Activated CD4-positive, alpha-beta T cell treated with anti-CD3 and anti-CD28 coated beads, Interleukin-2, amount 50 U/mL, for 4 hours (primary cell): ENCODE results near the gene CHRDL2.

Source experiments
- DNase-seq, 2 experiments: peaks; one replicate each; pipeline ENCODE4 v3.0.0-alpha.2; 2020

The CHRDL2 gene

DNA sequence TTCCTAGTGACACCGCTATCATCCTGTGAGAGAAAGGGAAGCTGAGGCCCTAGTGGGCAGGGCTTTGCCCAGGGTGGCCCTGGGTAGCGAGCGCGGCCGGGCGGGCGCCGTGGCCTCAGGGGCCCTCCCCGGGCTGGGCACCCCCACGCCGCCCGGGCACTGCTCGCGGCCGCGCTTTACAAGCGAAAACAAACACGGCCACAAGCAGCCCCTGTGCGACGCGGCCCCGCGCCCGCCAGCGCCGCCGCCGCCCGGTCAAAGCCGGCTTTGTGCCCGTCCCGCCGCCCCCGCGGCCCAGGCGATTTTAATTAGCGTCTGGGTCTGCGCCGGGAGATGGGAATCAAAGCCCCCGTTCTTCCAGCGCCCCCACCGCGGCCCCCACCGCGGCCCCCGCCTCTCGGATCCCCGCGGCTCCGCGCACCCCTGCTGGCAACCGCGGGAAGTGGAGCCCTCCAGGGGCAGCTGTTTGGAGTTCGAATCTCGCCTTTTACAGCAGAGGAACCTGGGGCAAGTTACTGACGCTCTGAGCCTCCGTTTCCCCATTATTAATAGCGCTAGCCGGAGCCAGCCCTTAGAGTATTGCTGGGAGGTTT is 47.9 kb downstream of the CHRDL2 start:
- no peak for DNase-seq

DNA sequence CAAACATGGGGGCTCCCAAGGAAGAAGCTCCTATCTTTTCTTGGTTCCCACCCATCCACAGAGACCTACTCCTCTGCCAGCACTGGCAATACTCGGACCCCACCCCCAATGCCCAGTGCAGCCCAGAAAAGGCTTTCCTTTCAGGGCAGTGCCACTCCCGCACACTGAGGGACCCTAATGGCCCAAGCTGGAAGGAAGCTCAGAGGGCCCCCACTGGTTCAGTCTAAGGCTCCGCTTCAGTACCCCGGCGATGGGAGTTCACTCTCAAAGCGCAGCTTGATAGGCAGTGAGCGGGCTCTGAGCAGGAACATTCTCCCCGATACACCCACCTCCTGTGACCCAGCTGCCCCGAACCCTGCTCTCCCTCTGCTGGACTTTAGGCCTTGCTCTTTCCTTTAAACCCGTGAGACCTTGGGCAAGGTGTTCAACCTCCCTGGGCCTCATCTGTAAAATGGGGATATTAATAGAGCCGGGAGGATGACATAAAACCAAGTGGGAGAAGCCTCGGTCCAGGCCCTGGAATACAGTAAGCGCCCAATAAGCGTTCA is 48.4 kb downstream of the CHRDL2 start:
- no peak for DNase-seq

DNA sequence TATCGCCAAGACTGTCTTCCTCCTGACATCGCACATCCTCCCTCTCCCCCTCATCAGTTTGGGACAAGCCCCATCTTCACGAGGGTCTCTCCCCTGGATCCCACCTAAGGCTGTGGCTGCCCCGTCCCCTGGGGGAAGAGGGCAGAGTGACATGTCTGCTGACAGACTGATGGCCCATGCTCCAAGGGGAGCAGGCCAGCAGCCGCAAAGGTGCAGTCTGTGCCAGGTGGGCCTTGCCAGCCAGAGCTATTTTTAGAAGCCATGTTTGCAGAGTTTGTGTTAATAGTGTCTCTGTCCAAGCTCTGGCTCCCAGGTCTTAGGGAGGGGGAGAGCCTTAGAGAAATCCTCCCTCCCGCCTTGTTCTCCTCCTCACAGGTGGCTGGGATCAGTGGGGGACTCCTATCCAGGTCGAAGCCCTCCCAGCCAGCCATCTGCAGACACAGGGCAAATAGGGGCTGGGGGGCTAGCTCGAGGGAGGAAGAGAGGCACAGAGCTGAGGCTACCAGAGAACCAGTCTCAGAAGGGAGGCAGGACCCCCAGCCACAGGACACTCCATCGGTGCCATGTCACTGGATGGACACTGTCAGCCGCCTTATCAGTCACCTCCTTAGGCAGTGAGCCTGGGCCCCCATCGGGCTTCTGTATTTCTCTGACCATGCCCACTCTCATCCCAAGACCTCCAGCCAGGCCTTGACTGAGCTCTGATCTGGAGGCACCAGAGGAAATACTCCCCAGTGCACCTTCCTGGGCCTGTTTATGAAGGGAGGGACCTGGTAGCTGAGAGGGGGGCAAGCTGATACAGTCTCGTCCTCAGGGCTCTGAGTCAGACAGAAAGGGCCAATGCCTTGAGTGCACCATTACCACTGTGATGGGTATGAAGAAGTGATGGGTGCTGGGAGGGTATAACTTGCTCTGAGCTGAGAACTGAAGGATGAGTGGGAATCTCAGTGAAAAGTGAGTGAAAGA is 49.3 kb downstream of the CHRDL2 start:
- no peak for DNase-seq

DNA sequence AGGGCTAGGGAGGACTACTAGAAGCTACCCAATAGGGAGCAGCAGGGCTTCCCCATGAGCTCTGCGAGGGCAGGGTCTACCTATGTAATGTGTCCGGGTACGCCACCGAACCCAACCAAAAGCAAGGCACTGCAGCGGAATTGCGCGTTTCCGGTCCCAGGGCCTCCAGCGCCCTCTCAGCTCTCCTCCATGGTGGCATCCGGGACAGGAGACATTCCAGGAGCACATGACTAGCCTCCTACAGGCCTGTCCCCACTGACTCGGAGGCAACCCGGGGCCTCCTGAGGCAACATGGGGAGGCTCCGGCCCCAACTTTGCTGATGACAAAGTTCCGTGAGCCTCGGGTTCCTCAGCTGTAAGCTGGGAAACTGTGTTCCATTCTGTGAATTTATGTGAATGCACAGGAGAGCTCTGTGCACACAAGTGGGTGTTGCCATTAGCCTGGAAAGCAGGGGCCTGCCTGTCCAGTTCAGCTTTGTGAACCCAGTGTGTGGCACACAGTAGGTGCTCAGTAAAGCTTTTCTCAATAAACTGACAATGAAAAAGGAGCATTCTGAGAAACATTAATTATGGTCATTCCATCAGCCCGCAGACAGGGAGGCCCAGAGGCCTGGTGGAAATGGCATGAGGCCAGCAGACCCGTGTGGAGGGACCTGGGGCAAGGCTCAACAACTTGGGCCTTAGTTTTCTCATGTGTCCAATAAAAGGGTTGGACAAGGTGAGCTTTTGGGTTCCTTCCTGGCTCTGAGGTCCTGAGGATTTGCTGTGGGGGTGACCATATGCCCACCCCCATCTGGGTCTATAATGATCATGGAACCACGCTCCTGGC is 50.3 kb downstream of the CHRDL2 start:
- DNase-seq = no peak

DNA sequence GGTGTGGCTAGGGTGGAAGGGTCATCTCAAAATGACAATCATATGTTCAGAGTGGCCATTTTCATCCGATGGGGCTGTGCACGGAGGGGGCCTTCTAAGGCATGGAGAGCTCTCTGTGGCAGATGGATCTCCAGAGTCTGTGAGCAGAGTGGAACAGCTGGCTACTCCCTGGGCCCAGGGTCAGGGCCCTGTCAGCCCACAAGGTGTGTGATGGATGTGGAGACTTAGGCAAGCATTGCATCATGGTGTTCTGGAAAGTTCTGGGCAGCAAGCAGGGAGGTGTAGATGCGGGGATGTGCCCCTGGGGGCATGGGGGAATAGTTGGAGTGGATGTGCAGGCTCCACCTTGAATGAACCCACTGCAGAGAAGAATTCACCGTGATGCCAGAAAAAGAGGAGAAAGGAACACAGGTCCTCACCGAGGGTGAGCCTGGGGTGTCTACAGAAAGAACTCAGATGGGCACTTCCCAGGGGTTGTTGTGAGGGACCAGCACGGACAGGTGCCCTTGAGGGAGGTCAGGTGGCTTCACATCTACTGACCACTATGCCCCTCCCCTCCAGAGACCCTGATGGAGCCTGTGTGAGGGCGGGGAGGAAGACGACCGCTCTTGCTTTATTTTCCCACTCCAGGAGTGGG is 51.1 kb downstream of the CHRDL2 start:
- DNase-seq = no peak

DNA sequence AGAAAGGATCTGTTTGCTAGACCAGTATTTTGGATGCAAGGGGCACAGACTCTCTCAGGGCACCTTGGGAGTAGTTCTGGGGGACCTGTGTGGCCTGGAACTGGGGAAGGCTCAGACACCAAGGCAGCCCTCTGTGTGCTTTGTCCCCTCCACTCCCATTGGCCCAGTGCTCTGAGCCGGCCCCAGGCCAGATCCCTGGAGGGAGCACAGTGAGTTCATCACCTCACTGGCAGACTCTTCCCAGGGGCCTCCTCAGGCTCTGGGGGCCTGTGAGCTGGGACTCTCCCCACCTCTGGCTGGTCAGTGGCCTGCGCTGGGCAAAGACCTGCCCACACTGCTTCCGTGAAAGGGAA is 51.7 kb downstream of the CHRDL2 start:
- no peak for DNase-seq

DNA sequence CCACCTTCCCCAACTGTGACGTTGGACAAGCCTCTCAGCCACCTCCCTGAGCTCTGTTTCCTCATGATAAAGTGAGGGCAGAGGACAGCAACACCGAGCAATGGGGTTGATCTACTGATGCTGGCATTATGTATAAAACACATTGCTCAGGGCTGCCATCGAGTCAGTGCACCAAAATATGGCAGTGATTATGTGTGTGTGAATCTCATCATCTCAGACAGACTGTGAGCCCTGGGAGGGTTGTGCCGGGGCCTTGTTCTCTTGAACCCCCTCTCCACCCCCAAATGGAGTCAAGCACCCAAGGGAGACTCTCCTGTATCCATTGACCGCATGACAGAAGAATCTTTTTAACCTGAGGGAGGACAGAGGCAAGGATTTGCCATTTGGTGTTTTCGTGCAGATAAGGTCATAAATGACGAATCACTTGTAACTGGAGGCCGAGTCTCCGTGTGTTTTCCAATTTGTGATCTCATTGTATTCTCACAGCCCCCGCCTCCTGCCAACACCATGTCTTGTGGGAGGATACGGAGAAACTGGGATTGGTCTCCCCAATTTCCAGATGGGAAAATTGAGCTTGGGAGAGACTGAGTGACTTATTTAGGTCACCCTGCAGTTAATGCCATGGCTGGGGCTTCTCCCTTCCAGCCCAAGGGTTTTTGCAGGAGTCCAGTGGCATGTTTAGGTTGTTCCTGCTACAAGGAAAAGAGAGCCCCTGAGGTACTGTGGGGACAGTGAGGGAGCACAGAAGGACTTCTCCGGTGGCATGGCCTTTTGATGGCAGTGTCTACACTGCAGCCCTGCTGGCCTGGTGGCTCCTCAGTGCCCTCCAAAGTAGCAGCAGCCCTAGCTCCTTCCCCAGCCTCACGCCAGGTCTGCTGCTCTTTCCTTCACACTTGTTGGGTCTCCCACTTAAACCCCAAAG is 52.4 kb downstream of the CHRDL2 start:
- DNase-seq = no peak

DNA sequence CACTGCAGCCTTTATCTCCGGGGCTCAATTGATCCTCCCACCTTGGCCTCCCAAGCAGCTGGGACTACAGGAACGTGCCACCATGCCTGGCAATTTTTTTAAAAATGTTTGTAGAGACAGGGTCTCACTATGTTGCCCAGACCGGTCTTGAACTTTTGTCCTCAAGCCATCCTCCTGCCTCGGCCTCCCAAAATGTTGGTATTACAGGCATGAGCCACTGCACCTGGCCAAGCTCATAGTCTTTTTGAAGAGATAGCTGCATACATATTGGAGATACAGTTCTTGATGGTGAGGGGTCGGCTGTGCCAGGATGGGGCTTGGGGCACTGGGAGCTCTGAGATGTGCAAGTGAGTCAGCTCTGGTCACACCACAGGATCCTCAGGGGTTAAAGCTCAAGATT is 53.2 kb downstream of the CHRDL2 start:
- DNase-seq = no peak

DNA sequence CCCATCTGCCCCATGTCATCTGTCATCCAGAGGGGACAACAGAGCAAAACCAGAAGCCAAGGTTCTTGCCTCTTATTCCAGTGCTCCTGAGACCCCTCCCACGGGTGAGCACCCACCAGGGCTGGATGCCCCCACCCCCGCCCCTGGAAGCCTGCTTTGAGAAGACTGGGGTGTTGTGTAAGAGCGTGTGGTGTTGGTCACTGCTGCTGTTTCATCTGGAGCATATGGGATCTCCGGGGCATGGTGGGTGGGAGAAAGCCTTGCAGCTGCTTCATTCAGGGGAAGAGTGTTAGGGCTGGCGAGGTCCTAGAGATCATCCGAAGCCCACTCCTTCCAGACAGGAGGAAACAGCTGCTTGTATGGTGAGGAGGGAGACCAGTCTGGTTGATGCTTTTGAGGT is 54.1 kb downstream of the CHRDL2 start:
- no peak for DNase-seq

DNA sequence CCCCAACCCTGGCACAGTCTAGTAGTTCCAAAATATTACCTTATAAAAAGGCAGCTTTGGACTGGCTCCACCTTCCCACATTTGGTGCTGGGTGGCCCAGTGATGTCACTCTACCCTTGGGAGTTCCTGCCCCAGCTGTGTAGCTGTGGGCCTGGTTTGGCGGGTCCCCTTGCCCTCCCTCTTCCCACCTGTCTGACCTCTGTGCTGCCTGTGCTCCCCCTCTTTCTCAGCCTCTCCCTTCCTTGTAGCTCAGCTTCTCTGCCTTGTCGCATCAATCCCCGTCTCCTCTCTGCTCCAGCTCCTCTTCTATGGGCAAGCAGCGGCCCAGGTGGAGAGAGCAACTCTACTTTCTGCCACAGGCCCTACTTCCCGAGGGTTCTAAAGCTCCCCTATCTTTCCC is 54.6 kb downstream of the CHRDL2 start:
- no peak for DNase-seq

DNA sequence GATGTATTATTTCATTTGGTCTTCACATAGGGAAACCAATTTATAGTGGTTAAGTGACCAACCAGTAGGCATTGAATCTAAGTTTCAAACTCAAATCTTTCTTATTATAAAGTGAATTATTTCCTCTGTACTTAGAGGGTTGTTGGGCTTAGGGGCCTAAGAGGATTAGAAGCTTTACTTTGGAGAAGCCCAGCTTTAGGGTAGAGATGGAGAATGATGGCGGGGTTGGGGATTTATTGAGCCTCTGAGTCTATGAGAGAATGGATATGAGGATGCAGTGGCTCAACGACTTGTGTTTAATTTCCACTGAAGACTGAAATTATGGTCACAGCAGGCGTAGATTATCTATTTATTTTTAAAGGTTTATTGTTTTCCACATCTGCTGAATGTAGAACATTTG is 55.5 kb downstream of the CHRDL2 start:
- DNase-seq = no peak

DNA sequence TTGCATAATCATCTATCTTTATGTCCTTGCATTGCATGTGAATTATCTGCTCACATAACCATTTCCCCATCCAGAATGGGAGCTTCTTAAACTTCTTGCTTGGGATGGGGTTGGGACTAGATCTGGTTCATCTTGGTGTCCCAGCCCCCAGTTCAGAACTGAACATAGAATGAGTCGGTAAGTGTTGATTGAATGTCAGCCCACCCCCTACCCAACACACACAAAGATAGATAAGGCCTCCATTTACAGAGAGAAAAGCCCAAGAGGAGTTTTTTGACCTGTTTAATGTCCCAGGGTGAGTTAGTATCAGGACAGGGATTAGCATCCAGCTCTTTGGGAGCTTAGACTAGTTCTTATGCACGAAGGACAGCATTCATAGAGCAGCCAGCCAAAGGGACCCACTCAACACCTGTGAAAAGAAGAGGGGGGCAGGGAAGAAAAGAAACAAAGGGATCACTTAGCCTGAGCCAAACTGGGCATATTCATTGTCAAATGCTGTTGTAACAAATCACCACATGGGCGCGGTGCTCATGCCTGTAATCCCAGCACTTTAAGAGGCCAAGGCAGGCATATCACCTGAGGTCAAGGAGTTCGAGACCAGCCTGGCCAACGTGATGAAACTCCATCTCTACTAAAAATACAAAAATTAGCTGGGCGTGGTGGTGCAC is 57.4 kb downstream of the CHRDL2 start:
- no peak for DNase-seq

DNA sequence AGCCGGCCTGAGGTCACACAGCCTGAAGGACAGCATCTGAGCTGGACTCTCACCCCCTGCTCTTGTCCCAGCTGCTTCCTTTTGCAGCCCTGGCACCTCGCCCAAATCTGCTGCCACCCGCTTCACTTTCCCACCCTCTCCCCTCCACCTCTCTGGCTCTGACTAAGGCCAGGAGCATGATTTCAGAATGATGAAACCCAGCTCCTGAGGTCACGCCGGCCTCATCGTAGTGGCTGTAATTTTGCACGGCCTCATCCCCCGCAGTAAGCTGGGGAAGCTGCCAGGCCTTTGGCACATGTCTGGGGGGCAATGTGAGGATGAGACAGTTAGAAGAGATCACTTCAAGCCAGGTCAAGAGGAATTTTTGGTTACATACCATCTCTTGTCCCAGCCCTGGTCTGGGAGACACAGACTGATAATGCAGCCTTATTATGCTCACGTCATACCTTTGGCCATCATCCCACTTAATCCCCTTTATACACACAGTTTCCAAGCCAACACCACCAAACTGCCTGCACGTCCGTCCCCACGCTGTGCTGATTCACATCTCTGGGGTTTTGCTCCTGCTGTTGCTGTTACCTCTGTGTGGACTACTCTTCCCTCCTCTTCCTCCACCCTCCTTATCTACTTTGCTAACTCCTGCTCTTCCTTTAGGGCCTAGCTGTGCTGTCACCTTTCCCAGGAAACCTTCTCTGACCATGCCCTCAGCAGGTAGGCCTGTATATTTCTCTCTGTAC is 58.1 kb downstream of the CHRDL2 start:
- no peak for DNase-seq

DNA sequence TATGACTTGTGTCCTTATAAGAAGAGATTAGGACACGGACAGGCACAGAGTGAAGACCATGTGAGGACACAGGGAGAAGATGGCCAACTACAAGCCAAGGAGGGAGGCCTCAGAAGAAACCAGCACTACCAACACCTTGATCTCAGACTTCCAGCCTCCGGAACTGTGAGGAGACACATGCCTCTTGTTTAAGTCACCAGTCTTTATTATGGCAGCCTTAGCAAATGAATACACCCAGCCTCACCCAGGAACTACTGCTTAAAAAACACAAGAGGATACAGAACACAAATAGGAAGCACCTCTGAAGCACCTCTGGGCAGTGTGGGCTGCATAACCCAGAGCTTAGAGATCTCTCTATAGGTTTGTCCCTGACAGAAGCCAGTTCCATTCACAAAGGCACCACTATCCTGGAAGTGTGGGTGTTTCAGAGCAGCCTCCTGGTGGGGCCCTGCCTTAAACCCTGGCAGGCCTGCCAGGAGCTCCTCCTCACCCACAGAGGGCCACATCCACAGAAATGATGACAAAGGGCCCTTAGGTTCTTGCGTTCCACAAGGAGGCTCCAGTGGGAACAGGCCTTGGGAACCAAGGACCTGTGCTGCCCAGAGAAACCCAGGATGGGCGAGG is 58.8 kb downstream of the CHRDL2 start:
- DNase-seq = no peak

DNA sequence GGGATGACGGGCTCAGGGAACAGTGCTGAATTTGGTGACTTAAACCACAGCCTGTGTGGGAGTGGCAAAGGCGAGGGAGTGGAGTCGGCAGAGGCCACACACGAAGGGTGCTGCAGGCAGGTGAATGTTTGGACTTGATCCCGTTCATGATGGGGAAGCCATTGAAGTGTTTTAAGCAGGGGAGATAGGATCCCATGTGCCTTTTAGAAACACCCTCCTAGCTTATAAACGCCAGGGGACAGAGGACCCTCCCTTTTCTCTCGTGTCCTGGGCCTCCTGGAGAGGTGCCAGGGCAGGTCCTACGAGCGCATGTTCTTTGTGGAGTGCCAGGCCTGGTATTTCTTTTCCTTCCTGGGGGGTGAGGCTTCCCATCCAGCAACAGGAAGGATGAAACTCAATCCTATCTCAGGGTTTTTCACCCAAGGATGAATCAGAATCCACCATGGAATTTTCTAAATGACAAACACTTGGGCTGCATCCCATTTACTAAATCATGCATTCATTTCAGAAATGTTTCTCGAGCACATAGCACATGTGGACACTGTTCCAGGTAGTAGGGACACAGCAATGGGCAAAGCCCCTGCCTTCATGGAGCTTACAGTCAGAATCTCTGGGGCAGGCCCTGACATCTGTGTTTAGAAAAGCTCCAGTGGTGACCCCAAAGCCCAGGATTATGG is 59.6 kb downstream of the CHRDL2 start:
- DNase-seq = no peak

DNA sequence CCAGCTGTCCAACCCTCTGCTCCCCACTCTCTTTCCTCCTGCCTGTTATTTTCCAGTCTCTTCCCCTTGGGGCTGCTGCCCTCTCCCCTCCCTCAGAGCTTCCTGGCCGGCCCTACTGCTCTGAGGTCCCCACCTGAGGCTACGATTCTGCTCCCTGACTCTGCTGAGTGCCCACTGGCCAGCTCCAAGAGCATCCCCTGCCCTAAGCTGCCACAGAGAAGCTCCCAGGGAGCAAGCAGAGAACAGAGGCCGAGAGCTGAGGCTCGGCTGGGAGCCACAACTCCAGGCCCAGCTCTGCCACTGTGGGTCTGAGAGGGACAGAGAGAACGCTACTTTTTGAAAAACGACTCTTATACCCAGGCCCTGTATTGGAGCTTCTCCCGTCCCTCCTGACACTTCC is 61.1 kb downstream of the CHRDL2 start:
- DNase-seq = no peak

DNA sequence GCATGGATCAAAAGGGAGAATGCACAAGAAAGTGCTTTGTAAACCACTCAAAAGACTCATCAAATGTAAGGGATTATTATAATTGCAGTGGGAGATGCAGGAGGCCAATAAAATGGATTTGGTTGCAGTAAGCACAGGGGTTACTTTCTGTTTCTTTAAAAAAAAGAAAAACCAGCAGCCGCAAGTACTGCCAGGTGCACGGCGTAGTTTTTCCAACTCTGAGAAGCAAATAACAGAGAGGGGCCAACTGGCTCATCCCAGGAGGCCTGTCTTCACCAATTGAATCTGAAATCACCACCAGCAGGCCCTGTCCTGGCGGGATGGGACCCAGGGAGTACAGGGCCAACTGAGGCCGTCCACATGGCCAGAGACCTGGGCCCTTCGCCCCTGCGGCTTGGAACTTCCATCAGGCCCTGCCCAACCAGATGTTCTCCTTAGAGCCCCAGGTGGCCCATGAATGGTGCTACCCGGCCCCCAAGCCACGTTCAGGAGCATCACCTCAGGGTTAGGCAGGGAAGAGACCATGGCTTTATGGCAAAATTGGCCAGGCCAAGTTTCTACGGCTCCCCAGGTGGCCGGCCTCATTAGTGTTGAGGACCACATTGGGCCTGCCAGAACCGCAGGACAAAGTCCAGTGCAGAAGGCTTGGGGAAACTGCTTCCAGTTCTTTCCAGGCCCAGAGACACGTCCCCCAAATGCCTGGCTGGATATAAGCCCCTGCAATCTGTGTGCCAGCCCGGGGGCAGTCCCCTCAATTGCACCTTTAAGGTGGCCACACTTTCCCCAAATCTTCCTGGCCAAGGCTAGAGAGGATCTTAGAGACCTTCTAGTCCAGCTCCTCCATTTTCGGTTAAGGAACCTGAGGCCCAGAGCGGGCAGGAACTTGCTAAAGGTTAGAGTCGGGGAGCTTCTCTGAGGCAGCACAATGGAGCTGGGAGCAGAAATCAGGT is 61.7 kb downstream of the CHRDL2 start:
- no peak for DNase-seq

DNA sequence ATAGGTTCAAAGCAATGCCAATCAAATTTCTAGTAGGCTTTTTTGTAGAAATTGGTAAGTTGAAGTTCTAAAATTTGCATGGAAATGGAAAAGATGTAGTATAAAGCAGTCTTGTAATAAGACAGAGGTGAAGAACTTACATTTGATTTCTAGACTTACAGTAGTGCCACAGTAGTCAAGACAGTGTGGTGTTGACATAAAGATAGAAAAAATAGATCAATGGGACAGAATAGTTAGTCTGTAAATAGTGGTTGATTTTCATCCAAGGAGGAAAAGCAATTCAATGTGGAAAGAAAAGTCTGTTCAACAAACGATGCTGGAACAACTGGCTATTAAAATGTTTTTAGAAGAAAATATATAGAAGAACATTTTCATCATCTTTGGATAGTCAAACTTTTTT is 67.9 kb downstream of the CHRDL2 start:
- DNase-seq = no peak
